T-helper 17 cell (primary cell): Measurements from ENCODE around the gene CMTM8. TPM values are rescaled to one million over a fixed set of nuclear protein-coding genes. Genes with fewer than 3 reads are reported as not detected.

Experiments
- ATAC-seq: fragments of 150-1000 bp; cut with Tn5 transposase; 2 replicates; pipeline ENCODE4 v1.10.0; 2021; ENCODE audit warnings: mild to moderate bottlenecking, moderate library complexity
- DNase-seq, 3 donors: peaks; one replicate each; pipeline versions ENCODE4 v3.0.0 to v3.0.0-alpha.2; 2020 to 2021
- H3K9me3 ChIP-seq: one replicate; pipeline ENCODE4 v1.7.0; 2013; ENCODE audit warnings: low read length, mild to moderate bottlenecking; ENCODE audit not compliant: control insufficient read depth, poor library complexity, severe bottlenecking
- H3K27ac Mint-ChIP-seq: one replicate; pipeline ENCODE4 v1.8.0; 2022; ENCODE audit warnings: mild to moderate bottlenecking, moderate library complexity, mixed read lengths
- H3K27me3 Mint-ChIP-seq: one replicate; pipeline ENCODE4 v1.8.0; 2022; ENCODE audit warnings: mixed read lengths
- H3K36me3 Mint-ChIP-seq: one replicate; pipeline ENCODE4 v1.8.0; 2022; ENCODE audit warnings: low read depth, mixed read lengths
- H3K4me1 Mint-ChIP-seq: one replicate; pipeline ENCODE4 v1.8.0; 2022; ENCODE audit warnings: mild to moderate bottlenecking, mixed read lengths
- H3K4me3 Mint-ChIP-seq: one replicate; pipeline ENCODE4 v1.8.0; 2022; ENCODE audit warnings: mild to moderate bottlenecking, moderate library complexity, mixed read lengths
- total RNA-seq, 4 donors: library from RNA in 2 of 4; stranded (reverse) in 2 of 4; gene quantifications; one replicate each; pipeline ENCODE4 v1.2.3 and lab custom pipeline; 2022 to 2026

Gene CMTM8
- total RNA-seq, 2 donors from 2014 or later, result 6.3 to 16.4 TPM

- H3K4me3 Mint-ChIP-seq, result peak overlapping the region; percentile 91
- peak overlapping the region; percentile 93 for H3K27ac Mint-ChIP-seq
Measured at GRCh38 chr3:32240159-32240545, 1.7 kb downstream of the CMTM8 start.

GRCh38 chr3:32241100-32241499 lies 2.6 kb downstream of the CMTM8 start:
- no peak for ATAC-seq
- no peaks in the 10 kb centered on the region for H3K9me3 ChIP-seq
- Mint-ChIP-seq H3K27me3 (no peaks in the 10 kb centered on the region), H3K36me3 (no peaks in the 10 kb centered on the region), H3K4me3 (peak overlapping the region; percentile 91), H3K27ac (peak overlapping the region; percentile 80), H3K4me1 (peaks cover 52% of the 10 kb centered on the region)
- DNase-seq, result no peak

More at GRCh38 chr3:32240159-32240545, 1.7 kb downstream of the CMTM8 start:
- peak; percentile 68 for ATAC-seq
- Mint-ChIP-seq H3K4me1 (peaks cover 48% of the 10 kb centered on the region), H3K27me3 (no peaks in the 10 kb centered on the region), H3K36me3 (no peaks in the 10 kb centered on the region)
- peak in 1 of 3 donors; percentile 23 for DNase-seq
- H3K9me3 ChIP-seq, result no peaks in the 10 kb centered on the region

GRCh38 chr3:32243519-32243918 lies 5.0 kb downstream of the CMTM8 start:
- Mint-ChIP-seq H3K27ac (peak overlapping the region; percentile 82), H3K27me3 (no peaks in the 10 kb centered on the region), H3K4me3 (peak overlapping the region; percentile 15), H3K4me1 (peaks cover 59% of the 10 kb centered on the region), H3K36me3 (no peaks in the 10 kb centered on the region)
- H3K9me3 ChIP-seq, result no peaks in the 10 kb centered on the region
- DNase-seq (no peak), ATAC-seq (no peak)

- DNase-seq (no peak), ATAC-seq (peak; percentile 71)
- Mint-ChIP-seq H3K4me1 (peaks cover 59% of the 10 kb centered on the region), H3K4me3 (peak overlapping the region; percentile 73), H3K27me3 (no peaks in the 10 kb centered on the region), H3K36me3 (no peaks in the 10 kb centered on the region), H3K27ac (peak overlapping the region; percentile 82)
- H3K9me3 ChIP-seq, result no peaks in the 10 kb centered on the region
Measured at GRCh38 chr3:32245200-32245599, 6.7 kb downstream of the CMTM8 start.

- Mint-ChIP-seq H3K4me1 (peaks cover 52% of the 10 kb centered on the region), H3K4me3 (peak overlapping the region; percentile 87), H3K36me3 (no peaks in the 10 kb centered on the region), H3K27ac (peak overlapping the region; percentile 93), H3K27me3 (no peaks in the 10 kb centered on the region)
- ATAC-seq (peak; percentile 33), DNase-seq (no peak)
- H3K9me3 ChIP-seq, result no peaks in the 10 kb centered on the region
Measured at GRCh38 chr3:32246079-32246675, 7.7 kb downstream of the CMTM8 start.

GRCh38 chr3:32249184-32249782 lies 10.8 kb downstream of the CMTM8 start:
- ATAC-seq, result peak; percentile 22
- peaks cover 32% of the 10 kb centered on the region for H3K4me1 Mint-ChIP-seq
- DNase-seq, result no peak
- peak overlapping the region; percentile 3 for H3K4me3 Mint-ChIP-seq
- H3K9me3 ChIP-seq, result no peaks in the 10 kb centered on the region
- no peaks in the 10 kb centered on the region for H3K27me3 Mint-ChIP-seq
- H3K27ac Mint-ChIP-seq, result no peak overlapping the region
- no peaks in the 10 kb centered on the region for H3K36me3 Mint-ChIP-seq

- no peaks in the 10 kb centered on the region for H3K27me3 Mint-ChIP-seq
- ATAC-seq (no peak), DNase-seq (no peak)
- no peak overlapping the region for H3K27ac Mint-ChIP-seq
- H3K36me3 Mint-ChIP-seq, result peaks cover 4% of the 10 kb centered on the region
- H3K4me3 Mint-ChIP-seq, result no peak overlapping the region
- peaks cover 29% of the 10 kb centered on the region for H3K4me1 Mint-ChIP-seq
- no peaks in the 10 kb centered on the region for H3K9me3 ChIP-seq
Measured at GRCh38 chr3:32254268-32254667, 15.8 kb downstream of the CMTM8 start.

- ATAC-seq (no peak), DNase-seq (no peak)
- no peaks in the 10 kb centered on the region for H3K9me3 ChIP-seq
- H3K27me3 Mint-ChIP-seq, result no peaks in the 10 kb centered on the region
- peaks cover 19% of the 10 kb centered on the region for H3K4me1 Mint-ChIP-seq
- H3K27ac Mint-ChIP-seq, result peak overlapping the region; percentile 37
- peaks cover 4% of the 10 kb centered on the region for H3K36me3 Mint-ChIP-seq
- H3K4me3 Mint-ChIP-seq, result no peak overlapping the region
Measured at GRCh38 chr3:32255345-32255744, 16.9 kb downstream of the CMTM8 start.

- no peak overlapping the region for H3K27ac Mint-ChIP-seq
Measured at GRCh38 chr3:32256206-32256605, 17.7 kb downstream of the CMTM8 start.

GRCh38 chr3:32257042-32257441 lies 18.6 kb downstream of the CMTM8 start:
- no peak for ATAC-seq

More at GRCh38 chr3:32256206-32256605, 17.7 kb downstream of the CMTM8 start:
- no peak for DNase-seq
- H3K27me3 Mint-ChIP-seq, result no peaks in the 10 kb centered on the region
- peaks cover 21% of the 10 kb centered on the region for H3K4me1 Mint-ChIP-seq
- no peak overlapping the region for H3K4me3 Mint-ChIP-seq
- H3K9me3 ChIP-seq, result no peaks in the 10 kb centered on the region
- peaks cover 4% of the 10 kb centered on the region for H3K36me3 Mint-ChIP-seq
- no peak for ATAC-seq

GRCh38 chr3:32257641-32258438 lies 19.4 kb downstream of the CMTM8 start:
- no peaks in the 10 kb centered on the region for H3K9me3 ChIP-seq
- H3K4me3 Mint-ChIP-seq, result peak overlapping the region; percentile 59
- ATAC-seq, result peak; percentile 68
- H3K36me3 Mint-ChIP-seq, result peaks cover 4% of the 10 kb centered on the region
- no peak for DNase-seq
- H3K4me1 Mint-ChIP-seq, result peaks cover 21% of the 10 kb centered on the region
- no peaks in the 10 kb centered on the region for H3K27me3 Mint-ChIP-seq
- H3K27ac Mint-ChIP-seq, result peak overlapping the region; percentile 78

More at GRCh38 chr3:32257042-32257441, 18.6 kb downstream of the CMTM8 start:
- Mint-ChIP-seq H3K27me3 (no peaks in the 10 kb centered on the region), H3K4me1 (peaks cover 21% of the 10 kb centered on the region), H3K27ac (peak overlapping the region; percentile 78), H3K36me3 (peaks cover 4% of the 10 kb centered on the region), H3K4me3 (no peak overlapping the region)
- no peak for DNase-seq
- no peaks in the 10 kb centered on the region for H3K9me3 ChIP-seq

- H3K27me3 Mint-ChIP-seq, result no peaks in the 10 kb centered on the region
Measured at GRCh38 chr3:32258869-32259268, 20.4 kb downstream of the CMTM8 start.

GRCh38 chr3:32261545-32261944 lies 23.1 kb downstream of the CMTM8 start:
- peaks cover 5% of the 10 kb centered on the region for H3K36me3 Mint-ChIP-seq

More at GRCh38 chr3:32258869-32259268, 20.4 kb downstream of the CMTM8 start:
- DNase-seq (no peak), ATAC-seq (no peak)
- H3K9me3 ChIP-seq, result no peaks in the 10 kb centered on the region
- no peak overlapping the region for H3K27ac Mint-ChIP-seq
- peaks cover 22% of the 10 kb centered on the region for H3K4me1 Mint-ChIP-seq
- no peak overlapping the region for H3K4me3 Mint-ChIP-seq
- peaks cover 6% of the 10 kb centered on the region for H3K36me3 Mint-ChIP-seq

More at GRCh38 chr3:32261545-32261944, 23.1 kb downstream of the CMTM8 start:
- no peak overlapping the region for H3K27ac Mint-ChIP-seq
- peaks cover 25% of the 10 kb centered on the region for H3K4me1 Mint-ChIP-seq
- no peaks in the 10 kb centered on the region for H3K27me3 Mint-ChIP-seq
- ATAC-seq (no peak), DNase-seq (no peak)
- no peaks in the 10 kb centered on the region for H3K9me3 ChIP-seq
- H3K4me3 Mint-ChIP-seq, result no peak overlapping the region
